ENCODE measurements around the gene SPINK4.

Gene SPINK4

DNA sequence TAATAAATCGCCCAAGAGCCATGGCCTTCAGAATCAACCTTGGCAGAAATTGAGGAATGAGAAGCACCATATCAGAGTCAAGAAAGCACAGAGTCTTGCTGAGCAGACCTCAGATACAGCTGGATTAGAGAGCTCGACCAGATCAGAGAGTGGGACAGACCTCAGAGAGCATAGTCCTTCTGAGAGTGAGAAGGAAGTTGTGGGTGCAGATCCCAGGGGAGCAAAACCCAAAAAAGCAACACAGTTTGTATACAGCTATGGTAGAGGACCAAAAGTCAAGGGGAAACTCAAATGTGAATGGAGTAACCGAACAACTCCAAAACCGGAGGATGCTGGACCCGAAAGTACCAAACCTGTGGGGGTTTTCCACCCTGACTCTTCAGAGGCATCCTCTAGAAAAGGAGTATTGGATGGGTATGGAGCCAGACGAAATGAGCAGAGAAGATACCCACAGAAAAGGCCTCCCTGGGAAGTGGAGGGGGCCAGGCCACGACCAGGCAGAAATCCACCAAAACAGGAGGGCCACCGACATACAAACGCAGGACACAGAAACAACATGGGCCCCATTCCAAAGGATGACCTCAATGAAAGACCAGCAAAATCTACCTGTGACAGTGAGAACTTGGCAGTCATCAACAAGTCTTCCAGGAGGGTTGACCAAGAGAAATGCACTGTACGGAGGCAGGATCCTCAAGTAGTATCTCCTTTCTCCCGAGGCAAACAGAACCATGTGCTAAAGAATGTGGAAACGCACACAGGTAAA is 54.9 kb downstream of the SPINK4 start:
- no peak for DNase-seq

DNA sequence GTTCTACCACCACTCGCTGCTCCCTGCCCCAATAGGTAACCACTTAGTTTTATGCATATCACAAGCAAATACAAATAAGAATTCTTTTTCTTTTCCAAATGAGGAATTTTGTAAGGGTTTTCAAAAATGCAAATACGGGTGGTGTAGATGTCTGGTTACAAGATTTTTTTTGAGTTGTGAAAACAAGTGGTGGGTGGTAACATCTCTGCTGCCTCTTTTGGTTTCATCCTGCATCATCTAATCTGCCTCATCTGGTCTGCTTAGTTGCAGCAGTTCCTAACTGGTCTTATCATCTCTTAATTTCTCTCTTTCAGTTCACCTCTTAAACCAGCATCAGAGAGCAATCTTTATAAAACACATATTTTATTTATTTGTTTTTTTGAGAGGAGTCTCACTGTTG is 55.6 kb downstream of the SPINK4 start:
- DNase-seq: no peak

DNA sequence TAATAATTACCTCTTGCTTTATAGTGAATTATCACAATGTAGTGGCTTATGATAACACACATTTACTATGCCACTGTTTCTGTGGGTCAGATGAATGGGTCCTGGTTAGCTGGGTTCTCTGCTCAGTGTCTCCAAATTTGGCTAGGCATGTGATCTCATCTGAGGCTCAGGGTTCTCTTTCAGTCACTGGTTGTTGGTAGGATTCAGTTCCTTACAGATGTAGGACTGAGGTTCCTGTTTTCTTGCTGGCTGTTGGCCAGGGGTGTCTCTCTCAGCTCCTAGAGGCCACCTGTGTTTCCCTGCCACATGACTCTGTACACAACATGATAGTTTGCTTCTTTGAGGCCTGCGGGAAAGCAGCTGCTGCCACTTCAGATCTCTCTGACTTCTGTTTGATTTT is 57.5 kb downstream of the SPINK4 start:
- no peak for DNase-seq

All from EL (cell line).